Gastrocnemius medialis (tissue), 4 donors: ENCODE results near the gene LIMK1. TPM values are rescaled to one million over a fixed set of nuclear protein-coding genes. Genes with fewer than 3 reads are reported as not detected.

Source experiments
- ATAC-seq, 2 donors: fragments of 150-250 bp; one replicate each; pipeline ENCODE4 v1.9.1; 2016
- DNase-seq, 2 donors: peaks; one replicate each; pipeline ENCODE4 v3.0.0-alpha.2; 2019
- H3K27ac ChIP-seq, 4 donors: fragments of 200-600 bp; sonication (generic); 1 replicate in 1 of 4; 2 replicates in 3 of 4; pipeline ENCODE4 v1.5.1; 2016 to 2018; ENCODE audit warnings: mild to moderate bottlenecking in 2 of 4, moderate library complexity in 1 of 4
- H3K27me3 ChIP-seq, 3 donors: fragments of 200-600 bp; sonication (generic) in 2 of 3; 1 replicate in 1 of 3; 2 replicates in 2 of 3; pipeline versions ENCODE4 v1.5.1 to v1.6.0; 2016 to 2019; ENCODE audit warnings: mild to moderate bottlenecking in 1 of 3, moderate library complexity in 1 of 3
- H3K36me3 ChIP-seq, 2 donors: fragments of 200-600 bp; sonication (generic) in 1 of 2; one replicate each; pipeline ENCODE4 v1.5.1; 2017 to 2018
- H3K4me1 ChIP-seq, 2 donors: fragments of 200-600 bp; sonication (generic) in 1 of 2; one replicate each; pipeline ENCODE4 v1.5.1; 2016 to 2017; ENCODE audit warnings: mild to moderate bottlenecking in 2 of 2
- H3K4me3 ChIP-seq, 4 donors: fragments of 200-600 bp; sonication (generic) in 3 of 4; 1 replicate in 1 of 4; 2 replicates in 3 of 4; pipeline ENCODE4 v1.5.1; 2016 to 2019; ENCODE audit warnings: mild to moderate bottlenecking in 2 of 4
- H3K9me3 ChIP-seq, 3 donors: fragments of 200-600 bp; sonication (generic) in 2 of 3; 1 replicate in 1 of 3; 2 replicates in 2 of 3; pipeline ENCODE4 v1.5.1; 2016 to 2019
- CTCF ChIP-seq, 5 experiments: fragments of 450-650 bp in 3 of 5; fragments of 200-600 bp in 2 of 5; sonication (generic) in 2 of 5; IDR thresholded peaks in 4 of 5; conservative IDR thresholded peaks in 1 of 5; 1 replicate in 4 of 5; 2 replicates in 1 of 5; pipeline ENCODE4 v1.5.1; 2016 to 2019; ENCODE audit warnings: antibody characterized with exemption in 5 of 5, mild to moderate bottlenecking in 3 of 5, moderate library complexity in 3 of 5
- POLR2A ChIP-seq, 2 donors: fragments of 450-650 bp; IDR thresholded peaks; one replicate each; pipeline ENCODE4 v1.6.1; 2017; ENCODE audit warnings: antibody characterized with exemption in 2 of 2, mild to moderate bottlenecking in 2 of 2, moderate library complexity in 2 of 2
- in situ Hi-C, 4 donors: fragments of 200-750 bp; cut with MboI; loops; one replicate each; pipeline versions ENCODE4 v1.15.0 to v1.8.0; 2017; ENCODE audit warnings: low sequenced_read_pairs in 4 of 4
- intact Hi-C: fragments of 100-400 bp; cut with DNase I; formaldehyde crosslinking; loops from one replicate; pipeline ENCODE4 v1.15.1; 2023; ENCODE audit warnings: low total_unique reads
- total RNA-seq, 4 donors: library from RNA; depleted of rRNA; stranded (reverse); fragments of >200 nt; gene quantifications; one replicate each; pipeline versions ENCODE4 v1.1.0 to v1.2.3, GENCODE V29; 2016

Gene LIMK1
- total RNA-seq, 4 donors from 2014 or later: 15.3 to 56.4 (median 23.3) TPM

GRCh38 chr7:74071121-74071520 lies 12.5 kb upstream of the LIMK1 start:
- Histone ChIP-seq H3K27ac (no peak overlapping the region), H3K4me1 (no peaks in the 10 kb centered on the region), H3K4me3 (no peak overlapping the region), H3K9me3 (no peaks in the 10 kb centered on the region), H3K36me3 (no peaks in the 10 kb centered on the region), H3K27me3 (no peaks in the 10 kb centered on the region)
- intact Hi-C loops: no loop called here
- DNase-seq (no peak), ATAC-seq (no peak)
- in situ Hi-C loops: loop anchor here in 1 of 4 donors (25.0 kb wide), 1 partner anchor 316 kb away; no protein-coding TSS in a partner anchor
- TF ChIP-seq POLR2A (IDR thresholded peaks at IDR 0.05) (no peak), CTCF (IDR thresholded peaks at IDR 0.05 in 4 of 5, conservative IDR thresholded peaks at IDR 0.05 in 1 of 5) (no peak)

GRCh38 chr7:74074770-74075169 lies 8.8 kb upstream of the LIMK1 start:
- Histone ChIP-seq H3K27ac (no peak overlapping the region), H3K4me3 (no peak overlapping the region), H3K9me3 (no peaks in the 10 kb centered on the region), H3K27me3 (no peaks in the 10 kb centered on the region), H3K4me1 (no peaks in the 10 kb centered on the region), H3K36me3 (no peaks in the 10 kb centered on the region)
- ATAC-seq (no peak), DNase-seq (no peak)
- no peak for TF ChIP-seq POLR2A (IDR thresholded peaks at IDR 0.05)
- TF ChIP-seq CTCF (IDR thresholded peaks at IDR 0.05 in 4 of 5, conservative IDR thresholded peaks at IDR 0.05 in 1 of 5): no peak
- in situ Hi-C loops (loop anchor here in 1 of 4 donors (25.0 kb wide), 1 partner anchor 313 kb away; no protein-coding TSS in a partner anchor), intact Hi-C loops (no loop called here)

GRCh38 chr7:74078461-74078860 lies 5.1 kb upstream of the LIMK1 start:
- no peaks in the 10 kb centered on the region for H3K9me3 ChIP-seq
- peak overlapping the region in 2 of 4 donors; percentile 24 to 66 for H3K27ac ChIP-seq
- peaks cover 5% of the 10 kb centered on the region in 2 donors for H3K4me1 ChIP-seq
- H3K36me3 ChIP-seq: no peaks in the 10 kb centered on the region
- intact Hi-C loops (no loop called here), in situ Hi-C loops (no loop called here)
- TF ChIP-seq CTCF (IDR thresholded peaks at IDR 0.05 in 4 of 5, conservative IDR thresholded peaks at IDR 0.05 in 1 of 5): no peak
- no peak for DNase-seq
- no peaks in the 10 kb centered on the region for H3K27me3 ChIP-seq
- no peak for ATAC-seq
- H3K4me3 ChIP-seq: no peak overlapping the region

GRCh38 chr7:74082770-74083116 lies 861 bp upstream of the LIMK1 start:
- in situ Hi-C loops (loop anchor here in 1 of 4 donors (10.0 kb wide), 1 partner anchor 92 kb away; the partner anchor contains the start of gene EIF4H), intact Hi-C loops (loop anchor here (5.0 to 10.0 kb wide), 2 partner anchors 90 to 172 kb away; partner anchors contain the start of genes EIF4H and RFC2)
- no peaks in the 10 kb centered on the region for H3K27me3 ChIP-seq
- H3K27ac ChIP-seq: peak overlapping the region in 1 of 4 donors; percentile 49
- peaks cover 0 to 22% of the 10 kb centered on the region in 2 donors for H3K36me3 ChIP-seq
- no peak for TF ChIP-seq CTCF (IDR thresholded peaks at IDR 0.05 in 4 of 5, conservative IDR thresholded peaks at IDR 0.05 in 1 of 5)
- TF ChIP-seq POLR2A (IDR thresholded peaks at IDR 0.05): no peak
- no peaks in the 10 kb centered on the region for H3K9me3 ChIP-seq
- H3K4me3 ChIP-seq: no peak overlapping the region
- DNase-seq (no peak), ATAC-seq (no peak)
- H3K4me1 ChIP-seq: peaks cover 17 to 21% of the 10 kb centered on the region in 2 donors
